HepG2 (cell line): ENCODE measurements around the gene KIF20A. TPM values are rescaled to one million over a fixed set of nuclear protein-coding genes. Genes with fewer than 3 reads are reported as not detected.

Experiments
- GABPB1 ChIP-seq: IDR thresholded peaks from 2 replicates; pipeline ENCODE4 v1.6.1; 2016; ENCODE audit warnings: mild to moderate bottlenecking, missing genetic modification reagents, moderate library complexity, missing compliant biosample characterization
- HOMEZ ChIP-seq: IDR thresholded peaks from 2 replicates; pipeline ENCODE4 v1.6.1; 2016; ENCODE audit warnings: low read depth
- JUND ChIP-seq: sonication (generic); formaldehyde crosslinking; IDR thresholded peaks from 2 replicates; pipeline ENCODE4 v1.8.0; 2022; ENCODE audit warnings: mild to moderate bottlenecking, missing genetic modification reagents
- KAT2B ChIP-seq: fragments of 150-350 bp; IDR thresholded peaks from 2 replicates; pipeline ENCODE4 v1.6.1; 2014; ENCODE audit warnings: low read depth, low read length, borderline replicate concordance
- MIER2 ChIP-seq: IDR thresholded peaks from 2 replicates; pipeline ENCODE4 v1.6.1; 2016; ENCODE audit warnings: missing biosample characterization, missing genetic modification reagents
- NR0B2 ChIP-seq: sonication (generic); formaldehyde crosslinking; IDR thresholded peaks from 2 replicates; pipeline ENCODE4 v1.4.0; 2020; ENCODE audit warnings: mild to moderate bottlenecking, missing genetic modification reagents
- POLR2AphosphoS5 ChIP-seq: IDR thresholded peaks from 2 replicates; pipeline ENCODE4 v1.6.1; 2012; ENCODE audit warnings: low read depth, low read length
- REST ChIP-seq, 2 experiments: IDR thresholded peaks; 2 replicates each; pipeline ENCODE4 v1.6.1; 2011 to 2012; ENCODE audit warnings: low read length in 2 of 2, borderline replicate concordance in 1 of 2, low read depth in 1 of 2, mild to moderate bottlenecking in 1 of 2, moderate library complexity in 1 of 2
- SOX6 ChIP-seq, 2 experiments: fragments of 450-650 bp in 1 of 2; sonication (generic) in 1 of 2; formaldehyde crosslinking in 1 of 2; IDR thresholded peaks; 2 replicates each; pipeline versions ENCODE4 v1.4.0 to v1.6.1; 2017 to 2020; ENCODE audit warnings: antibody characterized with exemption in 1 of 2, mild to moderate bottlenecking in 1 of 2, missing genetic modification reagents in 1 of 2
- TAF15 ChIP-seq: fragments of 200-400 bp; formaldehyde crosslinking; IDR thresholded peaks from one replicate; pipeline ENCODE4 v1.6.1; 2018; ENCODE audit warnings: mild to moderate bottlenecking, low read depth, low read length; ENCODE audit not compliant: poor library complexity, severe bottlenecking
- ZBTB33 ChIP-seq: sonication (generic); formaldehyde crosslinking; IDR thresholded peaks from 2 replicates; pipeline ENCODE4 v1.4.0; 2020; ENCODE audit warnings: missing genetic modification reagents
- ZFP1 ChIP-seq: IDR thresholded peaks from 2 replicates; pipeline ENCODE4 v1.6.1; 2016
- ZFP36L1 ChIP-seq: sonication (generic); formaldehyde crosslinking; IDR thresholded peaks from 2 replicates; pipeline ENCODE4 v1.8.0; 2022; ENCODE audit warnings: mild to moderate bottlenecking, missing genetic modification reagents, moderate library complexity
- ZNF558 ChIP-seq: sonication (generic); formaldehyde crosslinking; IDR thresholded peaks from 2 replicates; pipeline ENCODE4 v1.9.0; 2022; ENCODE audit warnings: mild to moderate bottlenecking, missing genetic modification reagents, borderline replicate concordance
- ZNF570 ChIP-seq: sonication (generic); formaldehyde crosslinking; IDR thresholded peaks from 2 replicates; pipeline ENCODE4 v1.4.0; 2020; ENCODE audit warnings: mild to moderate bottlenecking, missing genetic modification reagents, borderline replicate concordance
- polyA plus RNA-seq, 8 experiments: library from polyadenylated mRNA; depleted of rRNA in 3 of 8; stranded (reverse) in 7 of 8; unstranded in 1 of 8; fragments of >200 nt; fragmentation: Illumina TruSeq in 4 of 8; extraction: Trizol in 4 of 8; gene quantifications; 2 replicates each; pipeline versions ENCODE4 v1.2.1 to v1.2.3, GENCODE V29; 2011 to 2016; ENCODE audit warnings: low read depth in 4 of 8, missing spikeins in 1 of 8, mixed read lengths in 1 of 8; ENCODE audit not compliant: insufficient read depth in 1 of 8
- total RNA-seq, 5 experiments: library from RNA; depleted of rRNA; stranded (reverse); fragments of >200 nt; fragmentation: Illumina TruSeq; extraction: Trizol; gene quantifications; 2 replicates each; pipeline ENCODE4 v1.2.3, GENCODE V29; 2016; ENCODE audit warnings: low read depth in 1 of 5
- TF ChIP-seq, protein P1 (sequence below): sonication (generic); formaldehyde crosslinking; IDR thresholded peaks from 2 replicates; pipeline ENCODE4 v1.4.0; 2020; ENCODE audit warnings: mild to moderate bottlenecking, missing genetic modification reagents
- TF ChIP-seq, protein P2 (sequence below), 2 experiments: fragments of 450-650 bp in 1 of 2; sonication (generic) in 1 of 2; formaldehyde crosslinking; IDR thresholded peaks; 2 replicates each; pipeline versions ENCODE4 v1.5.0 to v1.8.0; 2020 to 2022; ENCODE audit warnings: mild to moderate bottlenecking in 1 of 2, missing genetic modification reagents in 1 of 2

Gene KIF20A
- total and polyA plus RNA-seq, 2 of the 13 experiments (the other 11 are each of a cell fraction or from before 2014, with no cell fraction given), result 17.1 to 66.8 TPM

- no peak for TF ChIP-seq TAF15
- TF ChIP-seq POLR2AphosphoS5, result peak; percentile 95
- TF ChIP-seq SOX6 (IDR thresholded peaks at IDR 0.05), result no peak
- TF ChIP-seq SOX6 (CRISPR knock-in tag; IDR thresholded peaks at IDR 0.05), result peak; percentile 40; the same call in 1 of the 2 replicates
- TF ChIP-seq HOMEZ (CRISPR knock-in tag), result no peak; the same call in 1 of the 2 replicates
- TF ChIP-seq GABPB1, result peak; percentile 89
- TF ChIP-seq ZNF558, result no peak; the same call in 1 of the 2 replicates
- TF ChIP-seq, protein P1, sequence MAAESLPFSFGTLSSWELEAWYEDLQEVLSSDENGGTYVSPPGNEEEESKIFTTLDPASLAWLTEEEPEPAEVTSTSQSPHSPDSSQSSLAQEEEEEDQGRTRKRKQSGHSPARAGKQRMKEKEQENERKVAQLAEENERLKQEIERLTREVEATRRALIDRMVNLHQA (CRISPR knock-in tag), result no peak
- TF ChIP-seq ZBTB33 (CRISPR knock-in tag), result no peak
- TF ChIP-seq JUND (CRISPR knock-in tag), result no peak
- TF ChIP-seq KAT2B, result no peak
- TF ChIP-seq ZNF570 (CRISPR knock-in tag), result no peak
- TF ChIP-seq REST (IDR thresholded peaks at IDR 0.05; ENCODE audit: borderline replicate concordance in 1 of 2, low read depth in 1 of 2, low read length in 2 of 2), result 0 out of 4 replicates have a peak, but pooled peaks of 1 of the 2 experiments have one; percentile 22
- TF ChIP-seq ZFP1, result 0 out of 2 replicates have a peak, but pooled peaks have one; percentile 53
- TF ChIP-seq, protein P2, sequence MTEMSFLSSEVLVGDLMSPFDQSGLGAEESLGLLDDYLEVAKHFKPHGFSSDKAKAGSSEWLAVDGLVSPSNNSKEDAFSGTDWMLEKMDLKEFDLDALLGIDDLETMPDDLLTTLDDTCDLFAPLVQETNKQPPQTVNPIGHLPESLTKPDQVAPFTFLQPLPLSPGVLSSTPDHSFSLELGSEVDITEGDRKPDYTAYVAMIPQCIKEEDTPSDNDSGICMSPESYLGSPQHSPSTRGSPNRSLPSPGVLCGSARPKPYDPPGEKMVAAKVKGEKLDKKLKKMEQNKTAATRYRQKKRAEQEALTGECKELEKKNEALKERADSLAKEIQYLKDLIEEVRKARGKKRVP (CRISPR knock-in tag; IDR thresholded peaks at IDR 0.05), result no peak
- 0 out of 2 replicates have a peak, but pooled peaks have one; percentile 24 for TF ChIP-seq ZFP36L1 (CRISPR knock-in tag)
- TF ChIP-seq MIER2 (CRISPR knock-in tag), result no peak; the same call in 1 of the 2 replicates
- peak; percentile 90; the same call in 1 of the 2 replicates for TF ChIP-seq NR0B2
Observed at GRCh38 chr5:138178516-138179276, at the start of gene KIF20A, which contains the start of gene BRD8 (continued).
